GM23338 (cell line): Measurements from ENCODE around the gene MEIOB. TPM values are rescaled to one million over a fixed set of nuclear protein-coding genes. Genes with fewer than 3 reads are reported as not detected.
A peak's percentile ranks its signal among the peaks of the same experiment; 100 is the strongest.

ENCODE experiments used
- ATAC-seq: fragments of 200-7000 bp; cut with Tn5 transposase; 3 replicates; pipeline ENCODE4 v1.9.1; 2020
- DNase-seq: peaks from one replicate; pipeline ENCODE4 v3.0.0-alpha.2; 2015; ENCODE audit warnings: low spot score
- H2AFZ ChIP-seq: fragments of 200-600 bp; sonication (generic); 2 replicates; pipeline ENCODE4 v1.8.0; 2016; ENCODE audit warnings: antibody characterized with exemption, mild to moderate bottlenecking, moderate library complexity
- H3F3A ChIP-seq: fragments of 200-600 bp; sonication (generic); replicated peaks from 2 replicates; pipeline ENCODE4 v1.8.0; 2017; ENCODE audit warnings: antibody characterized with exemption, mixed run types, low read depth
- H3K27ac ChIP-seq: fragments of 200-600 bp; sonication (generic); 2 replicates; pipeline ENCODE4 v1.6.1; 2016; ENCODE audit warnings: low read depth
- H3K27me3 ChIP-seq: fragments of 200-600 bp; sonication (generic); 2 replicates; pipeline ENCODE4 v1.8.0; 2016; ENCODE audit warnings: mild to moderate bottlenecking, mixed run types, moderate library complexity; ENCODE audit not compliant: insufficient read depth
- H3K36me3 ChIP-seq: fragments of 200-600 bp; sonication (generic); 2 replicates; pipeline ENCODE4 v1.8.0; 2016; ENCODE audit warnings: mild to moderate bottlenecking; ENCODE audit not compliant: insufficient read depth
- H3K4me1 ChIP-seq: fragments of 200-600 bp; sonication (generic); 2 replicates; pipeline ENCODE4 v1.8.0; 2016; ENCODE audit warnings: mild to moderate bottlenecking, moderate library complexity; ENCODE audit not compliant: insufficient read depth
- H3K4me2 ChIP-seq: fragments of 200-600 bp; sonication (generic); 2 replicates; pipeline ENCODE4 v1.7.1; 2017; ENCODE audit warnings: mixed run types
- H3K4me3 ChIP-seq: fragments of 200-600 bp; sonication (generic); 2 replicates; pipeline ENCODE4 v1.6.1; 2016; ENCODE audit warnings: mixed run types
- H3K79me2 ChIP-seq: fragments of 200-600 bp; sonication (generic); replicated peaks from 2 replicates; pipeline ENCODE4 v1.8.0; 2017; ENCODE audit warnings: mild to moderate bottlenecking; ENCODE audit not compliant: insufficient read depth
- H3K9me2 ChIP-seq: fragments of 200-600 bp; sonication (generic); 2 replicates; pipeline ENCODE4 v1.8.0; 2017; ENCODE audit not compliant: insufficient read depth
- H4K20me1 ChIP-seq: fragments of 200-600 bp; sonication (generic); replicated peaks from 2 replicates; pipeline ENCODE4 v1.8.0; 2017; ENCODE audit warnings: mild to moderate bottlenecking; ENCODE audit not compliant: insufficient read depth
- H3K27ac Mint-ChIP-seq: 2 replicates; pipeline ENCODE4 v1.8.0; 2020; ENCODE audit warnings: inconsistent platforms, mild to moderate bottlenecking, moderate library complexity, mixed read lengths
- H3K27me3 Mint-ChIP-seq: 3 replicates; pipeline ENCODE4 v1.8.0; 2022; ENCODE audit warnings: low read depth, mild to moderate bottlenecking, moderate library complexity, mixed read lengths, inconsistent platforms; ENCODE audit not compliant: insufficient read depth, poor library complexity
- H3K36me3 Mint-ChIP-seq: 3 replicates; pipeline ENCODE4 v1.8.0; 2021; ENCODE audit warnings: low read depth, mild to moderate bottlenecking, inconsistent platforms, moderate library complexity, mixed read lengths
- H3K4me1 Mint-ChIP-seq: 3 replicates; pipeline ENCODE4 v1.8.0; 2020; ENCODE audit warnings: mild to moderate bottlenecking, inconsistent platforms, mixed read lengths
- H3K4me3 Mint-ChIP-seq: 3 replicates; pipeline ENCODE4 v1.8.0; 2021; ENCODE audit warnings: moderate library complexity, mild to moderate bottlenecking, inconsistent platforms, mixed read lengths
- H3K9me3 Mint-ChIP-seq: 3 replicates; pipeline ENCODE4 v1.8.0; 2020; ENCODE audit warnings: moderate library complexity, mild to moderate bottlenecking, inconsistent platforms, mixed read lengths
- EZH2 ChIP-seq: fragments of 200-600 bp; sonication (generic); IDR thresholded peaks from one replicate; pipeline ENCODE4 v1.8.0; 2017; ENCODE audit warnings: antibody characterized with exemption, mild to moderate bottlenecking, low read depth; ENCODE audit not compliant: unreplicated experiment
- JUNB ChIP-seq: IDR thresholded peaks from one replicate; pipeline ENCODE4 v1.6.1; 2016; ENCODE audit warnings: antibody characterized with exemption; ENCODE audit not compliant: unreplicated experiment
- ZNF331 ChIP-seq: fragments of 250-450 bp; sonication (Bioruptor Pico); IDR thresholded peaks from 2 replicates; pipeline ENCODE4 v1.5.0; 2020; ENCODE audit warnings: low read depth, mild to moderate bottlenecking, moderate library complexity
- polyA plus RNA-seq: library from polyadenylated mRNA; unstranded; fragments of >200 nt; fragmentation: Nextera tagmentation; extraction: Ambion mirVana; gene quantifications from 2 replicates; pipeline ENCODE4 v1.2.1, GENCODE V29; 2016
- total RNA-seq: library from RNA; depleted of rRNA; stranded (reverse); fragments of >200 nt; shearing (Covaris generic); gene quantifications from 2 replicates; pipeline ENCODE4 v1.2.3, GENCODE V29; 2014
- TF ChIP-seq, protein P1 (sequence below): IDR thresholded peaks from one replicate; pipeline ENCODE4 v1.6.1; 2018; ENCODE audit warnings: antibody characterized with exemption; ENCODE audit not compliant: unreplicated experiment
- TF ChIP-seq, protein P2 (sequence below): fragments of 250-450 bp; sonication (Bioruptor Pico); IDR thresholded peaks from 2 replicates; pipeline ENCODE4 v1.5.0; 2020; ENCODE audit warnings: mild to moderate bottlenecking, moderate library complexity
- TF ChIP-seq, protein P3 (sequence below), 2 experiments: fragments of 200-600 bp in 1 of 2; sonication (generic) in 1 of 2; conservative IDR thresholded peaks; 2 replicates each; pipeline versions ENCODE4 v1.5.1 to v1.6.1; 2016 to 2017; ENCODE audit warnings: antibody characterized with exemption in 2 of 2, low read depth in 2 of 2, mild to moderate bottlenecking in 2 of 2, moderate library complexity in 1 of 2
- TF ChIP-seq, protein P4 (sequence below): IDR thresholded peaks from 2 replicates; pipeline ENCODE4 v1.6.1; 2016; ENCODE audit warnings: antibody characterized with exemption

Gene MEIOB
- total and polyA plus RNA-seq, 2 experiments from 2014 or later, result 7.3 to 8.7 TPM

DNA sequence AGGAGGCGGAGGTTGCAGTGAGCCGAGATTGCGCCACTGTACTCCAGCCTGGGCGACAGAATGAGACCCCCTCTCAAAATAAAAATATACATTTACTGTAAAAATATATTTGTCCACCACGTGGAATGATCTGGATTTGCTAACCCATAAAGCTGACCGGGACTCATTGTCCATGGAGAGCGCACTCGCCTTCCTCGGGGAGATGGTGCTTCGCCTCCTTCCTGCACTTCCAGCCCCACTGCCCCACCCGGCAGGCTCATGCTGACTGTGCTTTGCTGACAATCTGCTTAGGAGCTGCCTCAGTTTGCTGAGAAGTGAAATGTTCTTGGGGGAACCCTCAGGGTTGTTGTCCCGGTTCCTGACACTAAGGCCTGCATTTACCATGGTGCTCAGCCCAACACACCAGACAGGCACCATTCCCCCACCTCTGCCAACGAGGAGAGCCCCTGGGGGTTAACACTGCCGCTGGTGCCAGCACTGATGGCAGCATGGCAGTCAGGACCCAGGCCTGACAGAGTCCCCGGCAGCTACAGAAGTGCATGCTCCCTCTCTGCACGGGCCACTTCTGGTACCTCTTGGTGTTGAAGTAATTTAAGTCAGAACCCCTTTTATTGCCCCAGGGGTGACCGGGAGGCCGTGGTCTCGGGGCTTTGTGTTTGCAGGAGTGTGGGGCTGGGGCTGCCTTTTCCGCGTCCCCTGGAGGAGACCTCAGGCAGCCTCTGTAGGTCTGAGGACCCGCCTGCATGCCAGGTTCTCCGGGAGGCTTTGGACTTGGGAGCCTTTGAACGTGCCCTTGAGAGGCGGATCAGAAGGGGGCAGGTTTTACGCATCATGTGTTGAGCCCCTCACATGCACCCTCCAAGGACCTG, 86.8 kb downstream of the MEIOB start:
- TF ChIP-seq, protein P1, sequence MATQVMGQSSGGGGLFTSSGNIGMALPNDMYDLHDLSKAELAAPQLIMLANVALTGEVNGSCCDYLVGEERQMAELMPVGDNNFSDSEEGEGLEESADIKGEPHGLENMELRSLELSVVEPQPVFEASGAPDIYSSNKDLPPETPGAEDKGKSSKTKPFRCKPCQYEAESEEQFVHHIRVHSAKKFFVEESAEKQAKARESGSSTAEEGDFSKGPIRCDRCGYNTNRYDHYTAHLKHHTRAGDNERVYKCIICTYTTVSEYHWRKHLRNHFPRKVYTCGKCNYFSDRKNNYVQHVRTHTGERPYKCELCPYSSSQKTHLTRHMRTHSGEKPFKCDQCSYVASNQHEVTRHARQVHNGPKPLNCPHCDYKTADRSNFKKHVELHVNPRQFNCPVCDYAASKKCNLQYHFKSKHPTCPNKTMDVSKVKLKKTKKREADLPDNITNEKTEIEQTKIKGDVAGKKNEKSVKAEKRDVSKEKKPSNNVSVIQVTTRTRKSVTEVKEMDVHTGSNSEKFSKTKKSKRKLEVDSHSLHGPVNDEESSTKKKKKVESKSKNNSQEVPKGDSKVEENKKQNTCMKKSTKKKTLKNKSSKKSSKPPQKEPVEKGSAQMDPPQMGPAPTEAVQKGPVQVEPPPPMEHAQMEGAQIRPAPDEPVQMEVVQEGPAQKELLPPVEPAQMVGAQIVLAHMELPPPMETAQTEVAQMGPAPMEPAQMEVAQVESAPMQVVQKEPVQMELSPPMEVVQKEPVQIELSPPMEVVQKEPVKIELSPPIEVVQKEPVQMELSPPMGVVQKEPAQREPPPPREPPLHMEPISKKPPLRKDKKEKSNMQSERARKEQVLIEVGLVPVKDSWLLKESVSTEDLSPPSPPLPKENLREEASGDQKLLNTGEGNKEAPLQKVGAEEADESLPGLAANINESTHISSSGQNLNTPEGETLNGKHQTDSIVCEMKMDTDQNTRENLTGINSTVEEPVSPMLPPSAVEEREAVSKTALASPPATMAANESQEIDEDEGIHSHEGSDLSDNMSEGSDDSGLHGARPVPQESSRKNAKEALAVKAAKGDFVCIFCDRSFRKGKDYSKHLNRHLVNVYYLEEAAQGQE, result no peak
- no peak for TF ChIP-seq ZNF331 (CRISPR knock-in tag)
- TF ChIP-seq, protein P2, sequence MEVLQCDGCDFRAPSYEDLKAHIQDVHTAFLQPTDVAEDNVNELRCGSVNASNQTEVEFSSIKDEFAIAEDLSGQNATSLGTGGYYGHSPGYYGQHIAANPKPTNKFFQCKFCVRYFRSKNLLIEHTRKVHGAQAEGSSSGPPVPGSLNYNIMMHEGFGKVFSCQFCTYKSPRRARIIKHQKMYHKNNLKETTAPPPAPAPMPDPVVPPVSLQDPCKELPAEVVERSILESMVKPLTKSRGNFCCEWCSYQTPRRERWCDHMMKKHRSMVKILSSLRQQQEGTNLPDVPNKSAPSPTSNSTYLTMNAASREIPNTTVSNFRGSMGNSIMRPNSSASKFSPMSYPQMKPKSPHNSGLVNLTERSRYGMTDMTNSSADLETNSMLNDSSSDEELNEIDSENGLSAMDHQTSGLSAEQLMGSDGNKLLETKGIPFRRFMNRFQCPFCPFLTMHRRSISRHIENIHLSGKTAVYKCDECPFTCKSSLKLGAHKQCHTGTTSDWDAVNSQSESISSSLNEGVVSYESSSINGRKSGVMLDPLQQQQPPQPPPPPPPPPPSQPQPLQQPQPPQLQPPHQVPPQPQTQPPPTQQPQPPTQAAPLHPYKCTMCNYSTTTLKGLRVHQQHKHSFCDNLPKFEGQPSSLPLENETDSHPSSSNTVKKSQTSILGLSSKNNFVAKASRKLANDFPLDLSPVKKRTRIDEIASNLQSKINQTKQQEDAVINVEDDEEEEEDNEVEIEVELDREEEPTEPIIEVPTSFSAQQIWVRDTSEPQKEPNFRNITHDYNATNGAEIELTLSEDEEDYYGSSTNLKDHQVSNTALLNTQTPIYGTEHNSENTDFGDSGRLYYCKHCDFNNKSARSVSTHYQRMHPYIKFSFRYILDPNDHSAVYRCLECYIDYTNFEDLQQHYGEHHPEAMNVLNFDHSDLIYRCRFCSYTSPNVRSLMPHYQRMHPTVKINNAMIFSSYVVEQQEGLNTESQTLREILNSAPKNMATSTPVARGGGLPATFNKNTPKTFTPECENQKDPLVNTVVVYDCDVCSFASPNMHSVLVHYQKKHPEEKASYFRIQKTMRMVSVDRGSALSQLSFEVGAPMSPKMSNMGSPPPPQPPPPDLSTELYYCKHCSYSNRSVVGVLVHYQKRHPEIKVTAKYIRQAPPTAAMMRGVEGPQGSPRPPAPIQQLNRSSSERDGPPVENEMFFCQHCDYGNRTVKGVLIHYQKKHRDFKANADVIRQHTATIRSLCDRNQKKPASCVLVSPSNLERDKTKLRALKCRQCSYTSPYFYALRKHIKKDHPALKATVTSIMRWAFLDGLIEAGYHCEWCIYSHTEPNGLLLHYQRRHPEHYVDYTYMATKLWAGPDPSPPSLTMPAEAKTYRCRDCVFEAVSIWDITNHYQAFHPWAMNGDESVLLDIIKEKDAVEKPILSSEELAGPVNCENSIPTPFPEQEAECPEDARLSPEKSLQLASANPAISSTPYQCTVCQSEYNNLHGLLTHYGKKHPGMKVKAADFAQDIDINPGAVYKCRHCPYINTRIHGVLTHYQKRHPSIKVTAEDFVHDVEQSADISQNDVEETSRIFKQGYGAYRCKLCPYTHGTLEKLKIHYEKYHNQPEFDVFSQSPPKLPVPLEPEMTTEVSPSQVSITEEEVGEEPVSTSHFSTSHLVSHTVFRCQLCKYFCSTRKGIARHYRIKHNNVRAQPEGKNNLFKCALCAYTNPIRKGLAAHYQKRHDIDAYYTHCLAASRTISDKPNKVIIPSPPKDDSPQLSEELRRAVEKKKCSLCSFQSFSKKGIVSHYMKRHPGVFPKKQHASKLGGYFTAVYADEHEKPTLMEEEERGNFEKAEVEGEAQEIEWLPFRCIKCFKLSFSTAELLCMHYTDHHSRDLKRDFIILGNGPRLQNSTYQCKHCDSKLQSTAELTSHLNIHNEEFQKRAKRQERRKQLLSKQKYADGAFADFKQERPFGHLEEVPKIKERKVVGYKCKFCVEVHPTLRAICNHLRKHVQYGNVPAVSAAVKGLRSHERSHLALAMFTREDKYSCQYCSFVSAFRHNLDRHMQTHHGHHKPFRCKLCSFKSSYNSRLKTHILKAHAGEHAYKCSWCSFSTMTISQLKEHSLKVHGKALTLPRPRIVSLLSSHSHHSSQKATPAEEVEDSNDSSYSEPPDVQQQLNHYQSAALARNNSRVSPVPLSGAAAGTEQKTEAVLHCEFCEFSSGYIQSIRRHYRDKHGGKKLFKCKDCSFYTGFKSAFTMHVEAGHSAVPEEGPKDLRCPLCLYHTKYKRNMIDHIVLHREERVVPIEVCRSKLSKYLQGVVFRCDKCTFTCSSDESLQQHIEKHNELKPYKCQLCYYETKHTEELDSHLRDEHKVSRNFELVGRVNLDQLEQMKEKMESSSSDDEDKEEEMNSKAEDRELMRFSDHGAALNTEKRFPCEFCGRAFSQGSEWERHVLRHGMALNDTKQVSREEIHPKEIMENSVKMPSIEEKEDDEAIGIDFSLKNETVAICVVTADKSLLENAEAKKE (CRISPR knock-in tag), result no peak
- no peak for TF ChIP-seq EZH2
- TF ChIP-seq JUNB, result no peak
- TF ChIP-seq, protein P3, sequence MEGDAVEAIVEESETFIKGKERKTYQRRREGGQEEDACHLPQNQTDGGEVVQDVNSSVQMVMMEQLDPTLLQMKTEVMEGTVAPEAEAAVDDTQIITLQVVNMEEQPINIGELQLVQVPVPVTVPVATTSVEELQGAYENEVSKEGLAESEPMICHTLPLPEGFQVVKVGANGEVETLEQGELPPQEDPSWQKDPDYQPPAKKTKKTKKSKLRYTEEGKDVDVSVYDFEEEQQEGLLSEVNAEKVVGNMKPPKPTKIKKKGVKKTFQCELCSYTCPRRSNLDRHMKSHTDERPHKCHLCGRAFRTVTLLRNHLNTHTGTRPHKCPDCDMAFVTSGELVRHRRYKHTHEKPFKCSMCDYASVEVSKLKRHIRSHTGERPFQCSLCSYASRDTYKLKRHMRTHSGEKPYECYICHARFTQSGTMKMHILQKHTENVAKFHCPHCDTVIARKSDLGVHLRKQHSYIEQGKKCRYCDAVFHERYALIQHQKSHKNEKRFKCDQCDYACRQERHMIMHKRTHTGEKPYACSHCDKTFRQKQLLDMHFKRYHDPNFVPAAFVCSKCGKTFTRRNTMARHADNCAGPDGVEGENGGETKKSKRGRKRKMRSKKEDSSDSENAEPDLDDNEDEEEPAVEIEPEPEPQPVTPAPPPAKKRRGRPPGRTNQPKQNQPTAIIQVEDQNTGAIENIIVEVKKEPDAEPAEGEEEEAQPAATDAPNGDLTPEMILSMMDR (conservative IDR thresholded peaks at IDR 0.05; ENCODE audit: low read depth in 2 of 2), result no peak
- TF ChIP-seq, protein P4, sequence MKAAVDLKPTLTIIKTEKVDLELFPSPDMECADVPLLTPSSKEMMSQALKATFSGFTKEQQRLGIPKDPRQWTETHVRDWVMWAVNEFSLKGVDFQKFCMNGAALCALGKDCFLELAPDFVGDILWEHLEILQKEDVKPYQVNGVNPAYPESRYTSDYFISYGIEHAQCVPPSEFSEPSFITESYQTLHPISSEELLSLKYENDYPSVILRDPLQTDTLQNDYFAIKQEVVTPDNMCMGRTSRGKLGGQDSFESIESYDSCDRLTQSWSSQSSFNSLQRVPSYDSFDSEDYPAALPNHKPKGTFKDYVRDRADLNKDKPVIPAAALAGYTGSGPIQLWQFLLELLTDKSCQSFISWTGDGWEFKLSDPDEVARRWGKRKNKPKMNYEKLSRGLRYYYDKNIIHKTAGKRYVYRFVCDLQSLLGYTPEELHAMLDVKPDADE, result no peak
- H3K79me2 ChIP-seq, result peaks cover 35% of the 10 kb centered on the region
- H3K27me3 ChIP-seq, result no peaks in the 10 kb centered on the region
- Mint-ChIP-seq H3K4me3 (peak overlapping the region; percentile 49; the same call in 2 of the 3 replicates), H3K4me1 (peaks cover 5% of the 10 kb centered on the region), H3K27ac (no peak overlapping the region), H3K27me3 (peaks cover 30% of the 10 kb centered on the region), H3K9me3 (peaks cover 10% of the 10 kb centered on the region; the same call in 2 of the 3 replicates), H3K36me3 (peaks cover 16% of the 10 kb centered on the region)
- H3K27ac ChIP-seq, result no peak overlapping the region
- H3K36me3 ChIP-seq, result no peaks in the 10 kb centered on the region
- H3K4me1 ChIP-seq, result peaks cover 4% of the 10 kb centered on the region; the same call in 1 of the 2 replicates
- H3K4me3 ChIP-seq, result no peak overlapping the region
- no peak overlapping the region for H2AFZ ChIP-seq
- no peak overlapping the region for H3K4me2 ChIP-seq
- ATAC-seq (no peak), DNase-seq (no peak)
- no peaks in the 10 kb centered on the region for H3K9me2 ChIP-seq
- 0 out of 2 replicates have a peak, but pooled peaks cover 3% of the 10 kb centered on the region for H3F3A ChIP-seq
- H4K20me1 ChIP-seq, result peaks cover 22% of the 10 kb centered on the region
